Mucosa of stomach (tissue), 1 donor: ENCODE measurements around the gene HPCAL1.
"Not testable (repeated sequence)": the region's sequence is repeated elsewhere in the genome, so short reads cannot be mapped to it uniquely, and the experiment has no call there.

ENCODE experiments used
- H3K27me3 ChIP-seq: one replicate; pipeline ENCODE4 v1.7.0; 2013; ENCODE audit warnings: mild to moderate bottlenecking, low read length; ENCODE audit not compliant: control insufficient read depth, insufficient read depth
- H3K36me3 ChIP-seq: one replicate; pipeline ENCODE4 v1.7.0; 2013; ENCODE audit warnings: low read length; ENCODE audit not compliant: control insufficient read depth, insufficient read depth
- H3K4me1 ChIP-seq: one replicate; pipeline ENCODE4 v1.7.0; 2013; ENCODE audit warnings: mild to moderate bottlenecking, low read length; ENCODE audit not compliant: control insufficient read depth, insufficient read depth
- H3K4me3 ChIP-seq: one replicate; pipeline ENCODE4 v1.7.0; 2013; ENCODE audit warnings: low read length
- H3K9ac ChIP-seq: one replicate; pipeline ENCODE4 v1.7.0; 2013; ENCODE audit warnings: mild to moderate bottlenecking, low read length, moderate library complexity
- H3K9me3 ChIP-seq: one replicate; pipeline ENCODE4 v1.7.0; 2013; ENCODE audit warnings: mild to moderate bottlenecking, low read length, moderate library complexity; ENCODE audit not compliant: control insufficient read depth
- donor health status: Pancreatic carcinoma.

Gene HPCAL1

DNA sequence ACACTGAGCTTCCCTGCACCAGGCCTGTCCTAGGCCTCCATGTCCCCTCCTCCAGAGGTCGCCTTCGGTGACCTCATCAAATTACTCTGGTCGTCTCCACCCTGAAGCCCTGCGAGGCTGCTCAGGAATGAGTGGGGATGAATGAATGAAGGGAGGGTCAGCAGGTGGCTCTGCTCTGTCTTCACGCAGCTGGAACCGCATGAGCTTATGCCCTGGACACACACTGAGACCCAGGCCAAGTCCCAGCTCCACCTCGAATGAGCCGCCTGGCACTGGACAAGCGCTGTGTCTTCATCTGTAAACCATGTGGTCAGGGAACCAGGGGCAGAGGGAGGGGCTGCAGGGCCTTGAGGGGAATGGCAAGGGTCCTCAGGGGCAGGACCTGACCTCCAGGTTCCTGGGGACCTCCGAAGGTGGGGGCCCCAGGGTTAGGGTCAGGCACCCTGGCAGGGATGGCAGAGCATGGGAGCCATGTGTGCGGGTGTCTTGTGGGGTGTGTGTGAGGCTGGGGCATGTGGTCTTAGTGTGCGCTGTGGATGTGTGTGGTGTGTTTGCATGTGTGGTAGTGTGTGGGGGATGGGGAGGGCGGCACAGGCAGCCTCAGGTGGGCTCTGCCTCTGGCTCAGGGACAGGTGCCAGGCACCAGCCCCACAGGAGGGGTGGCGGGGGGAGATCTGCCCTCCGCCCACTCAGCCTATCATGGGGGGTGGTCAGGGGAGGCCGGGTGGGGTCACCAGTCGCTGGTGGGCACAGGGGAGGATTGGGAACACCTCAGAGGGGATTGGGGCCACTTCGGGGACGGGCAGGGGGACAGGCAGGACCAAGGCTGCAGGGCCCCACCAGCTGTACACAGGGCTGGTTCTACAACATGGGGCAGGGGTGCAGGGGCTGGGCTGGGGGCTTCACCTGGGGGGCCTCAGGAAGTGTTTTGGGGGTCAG lies 131.5 kb downstream of the HPCAL1 start:
- Histone ChIP-seq H3K9ac (no peak overlapping the region), H3K4me3 (no peak overlapping the region), H3K4me1 (peaks cover 21% of the 10 kb centered on the region), H3K27me3 (peaks cover 10% of the 10 kb centered on the region), H3K9me3 (no peaks in the 10 kb centered on the region), H3K36me3 (no peaks in the 10 kb centered on the region)

DNA sequence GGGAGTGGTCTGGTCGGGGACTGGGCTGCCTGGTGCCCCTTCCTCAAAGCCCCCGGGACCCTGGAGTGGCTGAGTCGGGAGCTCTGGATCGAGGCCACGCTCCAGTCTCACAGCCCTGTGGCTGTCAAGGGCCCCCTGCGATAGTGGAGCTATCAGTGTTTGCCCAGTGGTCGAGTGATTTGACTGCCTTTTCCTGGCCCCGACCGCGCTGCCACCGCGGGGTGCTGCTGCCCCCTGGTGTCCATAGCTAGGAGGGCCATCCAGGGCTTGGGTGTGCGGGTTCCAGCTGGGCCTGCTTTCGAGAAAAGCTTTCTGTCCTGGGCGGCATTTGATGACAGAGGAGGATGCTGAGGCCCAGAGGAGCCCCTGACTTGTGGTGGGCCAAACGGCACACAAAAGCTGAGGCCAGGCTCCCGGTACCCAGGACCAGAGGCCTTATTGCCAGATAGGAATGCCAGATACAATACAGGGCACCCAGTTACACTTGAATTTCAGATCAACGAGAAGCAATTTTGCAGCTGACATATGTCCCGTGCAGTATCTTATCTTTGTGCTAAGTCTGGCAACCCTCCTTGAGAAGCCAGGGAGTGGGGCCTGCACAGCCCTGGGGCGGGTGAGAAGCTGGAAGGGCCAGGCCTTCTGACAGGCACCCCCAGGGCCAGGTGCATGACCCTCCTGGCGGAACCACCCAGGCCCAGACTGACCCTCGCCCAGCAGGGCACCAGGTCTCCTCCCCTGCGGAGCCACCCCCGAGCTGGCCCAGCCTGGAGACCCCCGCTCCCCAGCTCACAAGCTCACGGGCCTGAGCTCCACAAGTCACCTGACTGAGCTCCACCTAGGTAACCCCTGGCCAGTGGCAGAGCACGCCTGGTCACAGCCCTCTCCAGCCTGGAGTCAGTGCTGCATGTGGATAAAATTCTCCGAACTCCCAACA lies 132.4 kb downstream of the HPCAL1 start:
- Histone ChIP-seq H3K9me3 (no peaks in the 10 kb centered on the region), H3K27me3 (peaks cover 10% of the 10 kb centered on the region), H3K9ac (no peak overlapping the region), H3K4me1 (peaks cover 21% of the 10 kb centered on the region), H3K36me3 (no peaks in the 10 kb centered on the region), H3K4me3 (no peak overlapping the region)

DNA sequence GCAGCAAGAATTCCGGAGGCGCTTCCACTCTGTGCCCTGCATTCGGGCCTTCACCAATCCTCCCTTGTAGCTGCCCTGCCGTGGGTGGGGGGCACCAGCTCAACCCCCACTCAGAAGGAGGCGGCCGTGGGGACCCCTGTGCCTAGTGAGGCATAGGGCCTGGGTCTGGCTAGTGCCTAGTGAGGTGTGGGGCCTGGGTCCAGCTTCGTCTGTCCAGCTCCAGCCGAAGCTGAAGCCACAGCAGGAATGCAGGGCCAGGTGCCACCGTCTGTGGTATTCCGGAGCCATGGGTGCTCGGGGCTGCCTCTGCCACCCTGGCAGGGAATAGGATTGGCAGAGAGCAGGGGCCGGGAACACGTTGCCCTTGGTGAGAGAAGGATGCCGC lies 133.1 kb downstream of the HPCAL1 start:
- H3K4me1 ChIP-seq, result peaks cover 21% of the 10 kb centered on the region
- no peaks in the 10 kb centered on the region for H3K9me3 ChIP-seq
- H3K36me3 ChIP-seq, result no peaks in the 10 kb centered on the region
- H3K4me3 ChIP-seq, result no peak overlapping the region
- no peak overlapping the region for H3K9ac ChIP-seq
- H3K27me3 ChIP-seq, result peaks cover 10% of the 10 kb centered on the region

DNA sequence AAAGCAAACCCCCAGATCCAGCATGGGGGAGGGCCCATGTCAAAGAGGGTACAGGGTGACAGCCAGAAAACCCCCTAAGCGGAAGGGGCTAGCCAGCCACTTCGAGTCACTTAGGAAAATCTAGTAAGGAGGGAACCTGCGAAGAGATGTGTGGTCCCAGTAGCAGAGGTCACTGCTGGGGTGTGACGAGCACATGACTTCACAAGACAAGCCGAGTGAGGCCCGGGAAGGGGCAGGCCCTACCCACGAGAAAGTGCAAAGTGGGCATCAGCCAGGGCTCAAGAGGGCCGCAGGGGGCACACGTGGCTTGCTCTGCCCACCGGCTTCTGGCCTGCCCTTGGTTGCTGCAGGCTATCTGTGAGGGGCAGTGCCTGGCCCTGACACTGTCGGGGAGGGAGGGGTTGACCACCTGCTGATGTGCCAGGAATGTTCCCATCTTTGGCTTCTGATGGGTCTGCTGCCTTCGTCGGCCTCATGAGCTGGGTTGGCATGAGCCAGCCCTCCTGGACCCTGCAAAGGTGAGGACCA lies 133.9 kb downstream of the HPCAL1 start:
- peaks cover 14% of the 10 kb centered on the region for H3K4me1 ChIP-seq
- peaks cover 5% of the 10 kb centered on the region for H3K27me3 ChIP-seq
- no peak overlapping the region for H3K4me3 ChIP-seq
- peaks cover 5% of the 10 kb centered on the region for H3K36me3 ChIP-seq
- H3K9ac ChIP-seq, result no peak overlapping the region
- no peaks in the 10 kb centered on the region for H3K9me3 ChIP-seq

DNA sequence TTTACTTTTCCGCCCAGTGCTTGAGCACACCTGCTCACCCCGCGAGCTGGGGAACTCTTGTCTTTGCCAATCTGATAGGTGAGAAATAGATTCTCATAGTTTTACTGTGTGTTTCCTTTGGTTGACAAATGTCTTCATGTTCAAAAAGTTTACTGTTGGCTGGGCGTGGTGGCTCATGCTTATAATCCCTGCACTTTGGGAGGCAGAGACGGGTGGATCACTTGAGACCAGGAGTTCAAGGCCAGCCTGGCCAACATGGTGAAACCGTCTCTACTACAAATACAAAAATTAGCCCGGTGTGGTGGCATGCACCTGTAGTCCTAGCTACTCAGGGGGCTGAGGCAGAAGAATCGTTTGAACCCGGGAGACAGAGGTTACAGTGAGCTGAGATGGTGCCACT lies 135.1 kb downstream of the HPCAL1 start:
- Histone ChIP-seq H3K4me3 (no peak overlapping the region), H3K9me3 (no peaks in the 10 kb centered on the region), H3K9ac (no peak overlapping the region), H3K4me1 (peaks cover 5% of the 10 kb centered on the region), H3K27me3 (no peaks in the 10 kb centered on the region), H3K36me3 (peaks cover 6% of the 10 kb centered on the region)

DNA sequence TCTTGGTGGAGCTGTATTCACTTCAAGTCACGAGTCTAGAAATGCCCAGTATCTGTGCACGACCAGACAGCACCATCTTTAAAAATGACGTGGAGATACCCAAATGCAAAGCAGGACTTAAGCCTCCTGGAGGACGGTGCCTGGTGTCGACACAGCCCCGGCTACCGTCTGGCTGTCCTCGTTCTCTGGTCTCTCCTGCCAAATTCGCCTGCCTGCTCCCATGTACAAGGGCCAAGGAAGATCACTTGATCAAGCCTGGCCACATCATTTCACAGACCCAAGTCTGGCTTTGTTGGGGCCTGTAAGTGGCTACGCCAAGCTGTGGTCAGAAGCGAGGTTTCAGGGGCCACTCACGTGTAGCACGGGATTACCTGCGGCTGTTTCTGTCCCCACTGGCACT lies 136.0 kb downstream of the HPCAL1 start:
- Histone ChIP-seq H3K36me3 (peaks cover 6% of the 10 kb centered on the region), H3K4me3 (no peak overlapping the region), H3K9me3 (no peaks in the 10 kb centered on the region), H3K27me3 (no peaks in the 10 kb centered on the region), H3K4me1 (peaks cover 5% of the 10 kb centered on the region), H3K9ac (no peak overlapping the region)

- Histone ChIP-seq H3K9ac (no peak overlapping the region), H3K9me3 (no peaks in the 10 kb centered on the region), H3K27me3 (no peaks in the 10 kb centered on the region), H3K4me1 (peaks cover 5% of the 10 kb centered on the region), H3K4me3 (no peak overlapping the region), H3K36me3 (peaks cover 6% of the 10 kb centered on the region)
Observed at GRCh38 chr2:10439185-10439879, 136.6 kb downstream of the HPCAL1 start.

GRCh38 chr2:10439971-10440370 lies 137.3 kb downstream of the HPCAL1 start:
- Histone ChIP-seq H3K4me1 (peaks cover under 1% of the 10 kb centered on the region), H3K9me3 (no peaks in the 10 kb centered on the region), H3K27me3 (no peaks in the 10 kb centered on the region), H3K36me3 (peaks cover 6% of the 10 kb centered on the region), H3K9ac (no peak overlapping the region), H3K4me3 (no peak overlapping the region)

- H3K9me3 ChIP-seq, result no peaks in the 10 kb centered on the region
- H3K36me3 ChIP-seq, result peaks cover 6% of the 10 kb centered on the region
- H3K4me3 ChIP-seq, result no peak overlapping the region
- no peaks in the 10 kb centered on the region for H3K4me1 ChIP-seq
- no peaks in the 10 kb centered on the region for H3K27me3 ChIP-seq
- H3K9ac ChIP-seq, result no peak overlapping the region
Observed at GRCh38 chr2:10440736-10441135, 138.0 kb downstream of the HPCAL1 start.

- Histone ChIP-seq H3K9ac (no peak overlapping the region), H3K27me3 (no peaks in the 10 kb centered on the region), H3K9me3 (no peaks in the 10 kb centered on the region), H3K4me3 (no peak overlapping the region), H3K4me1 (no peaks in the 10 kb centered on the region), H3K36me3 (peaks cover 6% of the 10 kb centered on the region)
Observed at GRCh38 chr2:10441948-10442347, 139.2 kb downstream of the HPCAL1 start.

- not testable (repeated sequence) for H3K9me3 ChIP-seq, H3K27me3 ChIP-seq, H3K9ac ChIP-seq, H3K36me3 ChIP-seq, H3K4me3 ChIP-seq, H3K4me1 ChIP-seq
Observed at GRCh38 chr2:10442469-10443126, 139.9 kb downstream of the HPCAL1 start.
